ENCODE results near the gene LGR5.
"Not testable (repeated sequence)": the region's sequence is repeated elsewhere in the genome, so short reads cannot be mapped to it uniquely, and the experiment has no call there.

Gene LGR5

GRCh38 chr12:71562676-71563595 is 123.3 kb downstream of the LGR5 start:
- TF ChIP-seq GABPA (IDR thresholded peaks at IDR 0.05; ENCODE audit: low read depth): no peak
- no peak for TF ChIP-seq POLR2AphosphoS5 (IDR thresholded peaks at IDR 0.05; ENCODE audit: low read depth)
- no peak for TF ChIP-seq CTCF (IDR thresholded peaks at IDR 0.05; ENCODE audit: insufficient read depth, low read length)
- TF ChIP-seq SPI1 (IDR thresholded peaks at IDR 0.05; ENCODE audit: borderline replicate concordance, low read depth): no peak
- no peak for DNase-seq (ENCODE audit: low read depth in 1 of 2, low spot score in 1 of 2)
- H3K27me3 ChIP-seq (ENCODE audit: insufficient read depth, poor library complexity, severe bottlenecking): peaks cover 2% of the 10 kb centered on the region
- no peak overlapping the region for H3K27ac ChIP-seq (replicated peaks)
- H3K4me3 ChIP-seq (replicated peaks; ENCODE audit: insufficient read depth, low read length): no peak overlapping the region

GRCh38 chr12:71565535-71565934 is 125.9 kb downstream of the LGR5 start:
- no peak overlapping the region for H3K27ac ChIP-seq (replicated peaks)
- no peak for TF ChIP-seq SPI1 (IDR thresholded peaks at IDR 0.05; ENCODE audit: borderline replicate concordance, low read depth)
- no peak for TF ChIP-seq REST (IDR thresholded peaks at IDR 0.05; ENCODE audit: insufficient replicate concordance, low read depth)
- H3K27me3 ChIP-seq (ENCODE audit: insufficient read depth, poor library complexity, severe bottlenecking): peaks cover 2% of the 10 kb centered on the region
- H3K4me3 ChIP-seq (replicated peaks; ENCODE audit: insufficient read depth, low read length): no peak overlapping the region
- no peak for DNase-seq (ENCODE audit: low read depth in 1 of 2, low spot score in 1 of 2)

GRCh38 chr12:71566655-71567054 is 127.1 kb downstream of the LGR5 start:
- TF ChIP-seq GABPA (IDR thresholded peaks at IDR 0.05; ENCODE audit: low read depth) (no peak), REST (IDR thresholded peaks at IDR 0.05; ENCODE audit: insufficient replicate concordance, low read depth) (no peak), CTCF (IDR thresholded peaks at IDR 0.05; ENCODE audit: insufficient read depth, low read length) (no peak)
- H3K4me3 ChIP-seq (replicated peaks; ENCODE audit: insufficient read depth, low read length): no peak overlapping the region
- no peaks in the 10 kb centered on the region for H3K27me3 ChIP-seq (ENCODE audit: insufficient read depth, poor library complexity, severe bottlenecking)
- no peak overlapping the region for H3K27ac ChIP-seq (replicated peaks)
- DNase-seq (ENCODE audit: low read depth in 1 of 2, low spot score in 1 of 2): no peak

GRCh38 chr12:71567537-71567936 is 127.9 kb downstream of the LGR5 start:
- Histone ChIP-seq H3K27ac (replicated peaks) (no peak overlapping the region), H3K4me3 (replicated peaks; ENCODE audit: insufficient read depth, low read length) (no peak overlapping the region), H3K27me3 (ENCODE audit: insufficient read depth, poor library complexity, severe bottlenecking) (no peaks in the 10 kb centered on the region)
- TF ChIP-seq SPI1 (IDR thresholded peaks at IDR 0.05; ENCODE audit: borderline replicate concordance, low read depth): no peak
- TF ChIP-seq POLR2AphosphoS5 (IDR thresholded peaks at IDR 0.05; ENCODE audit: low read depth): no peak
- no peak for TF ChIP-seq GABPA (IDR thresholded peaks at IDR 0.05; ENCODE audit: low read depth)
- no peak for TF ChIP-seq CTCF (IDR thresholded peaks at IDR 0.05; ENCODE audit: insufficient read depth, low read length)
- no peak for TF ChIP-seq REST (IDR thresholded peaks at IDR 0.05; ENCODE audit: insufficient replicate concordance, low read depth)
- no peak for DNase-seq (ENCODE audit: low read depth in 1 of 2, low spot score in 1 of 2)

- H3K4me3 ChIP-seq (replicated peaks; ENCODE audit: insufficient read depth, low read length); DNase-seq (ENCODE audit: low read depth in 1 of 2, low spot score in 1 of 2); H3K27me3 ChIP-seq (ENCODE audit: insufficient read depth, poor library complexity, severe bottlenecking); H3K27ac ChIP-seq (replicated peaks): not testable (repeated sequence)
Observed at GRCh38 chr12:71569885-71570284, 130.3 kb downstream of the LGR5 start.
